COLO829 (cell line): ENCODE data around the gene MRTO4.
"Not testable (repeated sequence)": the region's sequence is repeated elsewhere in the genome, so short reads cannot be mapped to it uniquely, and the experiment has no call there.

Experiments used
- DNase-seq: peaks from one replicate; pipeline ENCODE4 v3.0.0; 2012; ENCODE audit warnings: low spot score

MRTO4 gene

GRCh38 chr1:19251305-19252196 is at the start of gene MRTO4, which contains the start of gene EMC1:
TSS of gene MRTO4 (plus strand) at chr1:19251805. CDS start at chr1:19251836, 31 bp downstream.
TSS of gene EMC1 (minus strand) at chr1:19251524. CDS start at chr1:19251509, 15 bp downstream.
- DNase-seq: peak; percentile 90

- DNase-seq: no peak
These were observed 49.2 kb upstream of the MRTO4 start for GRCh38 chr1:19202396-19202795.

- no peak for DNase-seq
These were observed 48.2 kb upstream of the MRTO4 start for GRCh38 chr1:19203440-19203839.

- DNase-seq: no peak
These were observed 46.9 kb upstream of the MRTO4 start for GRCh38 chr1:19204446-19205266.

- no peak for DNase-seq
These were observed 46.2 kb upstream of the MRTO4 start for GRCh38 chr1:19205403-19205802.

- DNase-seq: no peak
These were observed 45.8 kb upstream of the MRTO4 start for GRCh38 chr1:19205845-19206244.

- no peak for DNase-seq
These were observed 44.7 kb upstream of the MRTO4 start for GRCh38 chr1:19206947-19207346.

DNA sequence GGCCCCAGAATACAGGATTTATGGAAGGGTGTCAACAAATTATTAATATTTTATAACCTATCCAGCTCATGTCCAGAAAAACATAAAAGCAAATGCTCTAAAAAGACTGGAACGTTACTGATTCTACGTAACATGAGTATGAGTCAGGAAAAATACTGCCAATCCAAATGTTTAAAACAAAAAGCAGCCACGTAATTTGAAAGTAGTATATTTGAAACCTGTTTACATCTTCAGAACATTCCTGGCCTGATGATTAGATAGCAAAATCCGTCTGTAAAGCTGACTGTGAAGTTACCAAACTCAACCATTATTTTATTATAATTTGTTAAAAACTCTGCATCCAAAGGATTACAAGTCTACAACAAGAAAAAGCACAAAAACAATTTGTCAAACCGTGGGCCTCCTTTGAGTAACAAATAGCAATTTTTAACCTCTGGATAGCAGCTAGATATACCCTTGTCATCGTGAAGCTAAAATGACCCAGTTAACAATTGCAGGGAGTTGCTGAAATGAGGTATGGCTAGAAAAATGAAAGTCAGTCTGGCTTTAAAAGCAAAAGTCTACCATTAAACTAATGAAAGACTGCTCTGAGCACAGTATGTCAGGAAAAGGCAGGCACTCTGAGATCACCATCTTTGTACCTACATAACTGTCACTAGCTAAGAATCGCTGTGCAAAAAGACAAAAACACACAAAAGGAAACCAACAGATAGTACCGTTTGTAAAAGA is 42.7 kb upstream of the MRTO4 start:
- no peak for DNase-seq

- DNase-seq: no peak
These were observed 42.1 kb upstream of the MRTO4 start for GRCh38 chr1:19209439-19209989.

GRCh38 chr1:19209990-19210771 is 41.4 kb upstream of the MRTO4 start, which contains the start of gene UBR4:
TSS of gene UBR4 (minus strand) at chr1:19210266. CDS start at chr1:19210248, 18 bp downstream.
- DNase-seq: peak; percentile 77

DNA sequence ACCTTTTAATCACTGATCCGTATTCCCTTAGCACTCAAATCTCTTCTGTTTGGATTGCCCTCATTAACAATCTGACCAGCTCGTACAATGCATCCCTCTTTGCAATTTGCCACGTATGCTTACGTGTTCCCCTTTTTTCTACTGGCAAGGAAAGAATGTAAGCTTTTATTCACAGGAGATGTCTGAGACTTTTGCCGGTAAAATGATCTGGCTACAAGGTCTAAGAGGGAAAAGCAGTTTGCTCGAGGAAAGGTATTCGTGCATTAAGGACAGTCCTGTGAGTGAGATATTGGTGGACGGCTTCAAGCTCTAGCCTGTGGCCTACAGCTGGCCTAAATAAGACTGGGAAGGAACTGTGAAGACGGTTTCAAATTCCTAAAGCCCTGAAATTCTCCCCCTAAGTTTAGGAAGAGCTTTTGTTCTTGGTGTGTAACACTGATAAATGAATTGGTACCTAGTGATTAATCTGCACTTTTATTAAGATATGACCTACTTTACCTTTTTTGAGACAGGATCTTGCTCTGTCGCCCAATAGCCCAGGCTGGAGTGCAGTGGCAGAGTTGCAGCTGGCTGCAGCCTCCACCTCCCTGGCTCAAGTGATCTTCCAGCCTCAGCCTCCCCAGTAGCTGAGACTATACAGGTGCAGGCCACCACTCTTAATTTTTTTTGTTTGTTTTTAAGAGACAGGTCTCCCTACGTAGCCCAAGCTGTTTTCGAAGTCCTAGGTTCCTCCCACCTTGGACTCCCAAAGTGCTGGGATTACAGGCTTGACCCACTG is 40.6 kb upstream of the MRTO4 start:
- no peak for DNase-seq

GRCh38 chr1:19212167-19212566 is 39.4 kb upstream of the MRTO4 start:
- DNase-seq: no peak

DNA sequence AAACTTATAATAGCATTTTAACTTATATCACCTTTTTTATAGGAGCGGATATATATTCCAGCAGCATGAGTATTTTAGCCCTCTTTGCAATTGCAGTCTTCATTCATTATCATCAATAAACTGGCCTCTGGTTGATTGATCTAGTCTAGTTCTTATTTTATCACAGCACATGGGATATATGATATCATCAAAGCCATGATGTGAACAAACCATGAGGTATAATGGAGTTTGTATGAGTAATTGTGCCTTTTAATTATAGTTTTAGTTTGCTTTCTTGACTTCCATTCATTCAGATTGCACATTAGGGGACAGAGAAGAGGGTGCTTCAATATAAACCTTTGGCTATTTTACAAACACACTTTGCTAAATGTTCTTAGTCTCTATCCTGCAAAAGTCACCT is 38.0 kb upstream of the MRTO4 start:
- DNase-seq: no peak

- not testable (repeated sequence) for DNase-seq
These were observed 35.0 kb upstream of the MRTO4 start for GRCh38 chr1:19216585-19216984.

DNA sequence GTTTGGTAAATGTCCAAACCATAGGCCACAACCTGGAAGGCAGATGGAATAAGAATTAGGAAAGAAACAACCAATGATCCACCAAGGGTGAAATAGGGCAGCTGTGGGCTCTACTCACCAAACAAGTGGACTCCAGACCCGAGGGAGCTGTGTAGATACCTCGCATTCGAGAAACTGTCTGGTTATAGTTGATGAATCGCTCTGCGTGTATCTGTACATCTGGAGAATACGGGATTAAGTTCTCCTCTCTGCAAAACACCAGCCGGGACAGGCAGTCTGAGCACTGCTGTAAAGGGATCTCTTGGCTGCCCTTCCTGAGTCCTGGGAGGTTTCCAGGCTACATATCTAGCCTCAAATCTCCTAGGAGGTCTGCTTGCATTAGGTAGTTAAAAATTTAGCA is 32.2 kb upstream of the MRTO4 start:
- no peak for DNase-seq

DNA sequence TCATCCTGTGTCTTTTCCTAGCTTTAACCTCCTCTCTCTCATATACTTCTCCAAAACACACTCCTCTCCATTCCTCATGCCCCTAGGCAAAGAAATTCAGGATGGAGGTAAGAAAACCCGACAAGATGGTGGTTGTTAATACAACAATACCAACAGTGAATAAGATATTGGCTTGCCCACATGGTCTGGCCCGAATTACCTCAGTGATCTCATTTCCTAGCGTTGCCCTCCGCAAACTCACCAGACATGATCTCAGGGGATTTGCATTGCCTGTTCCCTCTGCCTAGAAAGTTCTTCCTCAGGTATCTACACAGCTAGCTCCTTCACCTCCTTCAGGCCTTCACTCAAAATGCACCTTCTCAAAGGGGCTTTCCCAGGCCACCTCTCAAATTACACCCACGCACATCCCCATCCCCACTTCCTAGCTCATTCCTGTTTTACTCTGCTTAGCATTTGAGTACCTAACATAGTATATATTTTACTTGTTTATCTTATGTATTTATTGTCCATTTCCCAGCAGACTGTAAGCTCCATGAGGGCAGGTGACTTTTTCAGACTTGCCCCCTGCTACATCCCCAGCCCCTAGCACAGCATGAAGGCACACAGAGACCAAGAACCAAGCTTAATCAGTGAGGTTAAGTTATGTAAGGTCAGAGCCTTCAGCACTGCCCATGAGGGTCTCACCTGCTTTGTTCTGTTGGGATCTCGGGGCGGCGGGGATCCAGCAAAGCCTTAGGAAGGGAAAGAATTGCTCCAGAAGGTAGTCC is 31.3 kb upstream of the MRTO4 start:
- no peak for DNase-seq

DNA sequence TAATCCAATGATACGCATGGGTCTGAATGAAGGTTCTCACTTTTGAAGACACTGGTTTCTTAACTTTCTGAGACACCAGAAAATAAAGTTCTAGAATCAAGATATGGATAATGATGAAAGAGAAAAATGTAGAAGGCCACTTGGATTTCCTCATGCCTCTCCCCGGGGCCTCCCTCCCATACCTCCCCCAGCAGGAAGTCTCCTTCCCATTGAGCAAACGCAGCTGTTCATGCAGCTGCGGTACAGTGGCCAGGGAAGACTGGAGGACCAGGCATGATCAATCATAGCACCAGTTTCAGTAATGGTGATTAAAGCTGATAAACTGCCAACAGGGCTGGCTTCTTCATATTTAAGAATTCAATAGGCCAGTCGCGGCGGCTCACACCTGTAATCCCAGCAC is 30.6 kb upstream of the MRTO4 start:
- no peak for DNase-seq

GRCh38 chr1:19222573-19222972 is 29.0 kb upstream of the MRTO4 start:
- no peak for DNase-seq
